Stimulated activated CD4-positive, alpha-beta T cell treated with anti-CD3 and anti-CD28 coated beads, TNF-alpha, amount 100 ng/mL, for 24 hours (primary cell): ENCODE measurements around the gene CLRN1.
"Not testable (repeated sequence)": the region's sequence is repeated elsewhere in the genome, so short reads cannot be mapped to it uniquely, and the experiment has no call there.

Source experiments
- DNase-seq, 3 experiments: peaks; one replicate each; pipeline ENCODE4 v3.0.0-alpha.2; 2020; ENCODE audit warnings: low read depth in 3 of 3

The CLRN1 gene, protein sequence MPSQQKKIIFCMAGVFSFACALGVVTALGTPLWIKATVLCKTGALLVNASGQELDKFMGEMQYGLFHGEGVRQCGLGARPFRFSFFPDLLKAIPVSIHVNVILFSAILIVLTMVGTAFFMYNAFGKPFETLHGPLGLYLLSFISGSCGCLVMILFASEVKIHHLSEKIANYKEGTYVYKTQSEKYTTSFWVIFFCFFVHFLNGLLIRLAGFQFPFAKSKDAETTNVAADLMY

DNA sequence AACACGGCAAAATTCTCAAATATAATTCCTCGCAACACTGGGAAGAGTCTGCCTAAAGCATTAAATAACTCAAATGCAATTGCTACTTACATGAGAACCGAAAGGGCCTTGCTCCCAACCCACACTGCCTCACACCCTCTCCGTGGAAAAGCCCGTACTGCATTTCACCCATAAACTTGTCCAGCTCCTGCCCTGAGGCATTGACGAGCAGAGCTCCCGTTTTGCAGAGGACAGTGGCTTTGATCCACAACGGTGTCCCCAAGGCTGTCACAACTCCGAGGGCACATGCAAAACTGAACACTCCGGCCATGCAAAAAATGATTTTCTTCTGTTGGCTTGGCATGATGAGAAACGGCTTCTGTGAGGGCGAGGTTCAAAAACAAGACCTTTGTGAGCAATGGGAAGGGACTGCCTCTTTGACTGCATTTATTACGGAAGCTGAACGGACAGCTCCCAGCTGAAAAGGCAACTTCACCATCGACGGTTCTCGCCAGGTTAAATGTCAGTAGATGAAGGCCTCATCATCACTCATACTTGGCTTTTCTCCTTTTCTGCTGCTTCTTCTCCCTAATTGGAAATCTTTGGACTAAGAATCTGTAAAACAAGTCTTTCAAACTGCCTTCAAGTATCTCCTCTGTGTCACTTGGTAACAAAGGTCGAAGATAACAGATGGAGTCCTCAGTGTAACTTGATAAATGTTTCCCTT, at the start of gene CLRN1:
TSS of gene CLRN1 (minus strand) at position 362 of the 706 bp plus-strand sequence. CDS start at position 343, 19 bp downstream.
- DNase-seq, result no peak

DNA sequence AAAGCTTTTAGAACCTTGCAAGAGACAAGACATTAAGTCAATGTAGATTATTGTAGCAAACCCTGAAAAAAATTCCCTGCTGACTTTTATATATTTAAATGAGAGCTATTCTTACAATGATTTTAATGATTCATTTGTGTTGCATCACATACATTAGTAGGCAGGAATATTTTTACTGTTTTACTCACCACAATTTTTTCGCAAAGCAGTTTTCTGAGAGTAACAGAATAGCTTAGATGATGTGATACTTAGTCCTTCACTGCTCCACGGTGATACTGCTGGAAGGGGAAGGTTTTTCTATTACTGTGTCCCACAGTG, 43.9 kb upstream of the CLRN1 start:
- no peak for DNase-seq

DNA sequence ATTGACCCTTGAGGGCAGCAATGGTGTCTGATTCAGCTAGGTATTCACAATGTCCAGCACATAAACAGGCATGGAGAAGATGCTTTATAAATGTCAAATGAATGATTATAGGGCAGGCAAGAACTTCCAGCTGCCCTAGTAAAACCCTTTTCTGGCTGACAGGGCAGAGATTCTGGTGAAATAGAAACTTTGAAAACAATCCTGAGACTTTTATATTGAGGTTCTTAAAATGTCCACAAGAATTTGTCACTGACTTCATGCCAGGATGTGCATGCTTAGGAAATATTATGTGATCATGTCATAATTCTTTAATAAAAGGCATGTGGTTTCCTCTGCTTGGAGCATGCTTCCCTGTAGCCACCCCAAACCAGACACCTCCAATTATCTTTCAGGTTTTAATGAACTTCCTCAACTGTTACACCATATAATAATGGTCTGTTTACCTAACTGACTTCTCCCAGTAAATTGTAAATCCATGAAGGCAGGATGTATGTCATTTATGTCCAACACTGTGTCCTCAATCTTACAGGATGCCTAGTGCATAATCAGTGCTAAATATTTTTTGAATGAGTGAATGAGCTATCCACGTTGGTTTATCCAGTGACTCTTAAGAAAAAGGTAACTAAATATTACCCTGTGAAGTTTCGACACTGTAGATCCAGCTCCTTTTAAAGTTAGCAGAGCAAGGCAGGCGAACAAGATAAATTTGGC, 43.4 kb upstream of the CLRN1 start:
- DNase-seq, result no peak

DNA sequence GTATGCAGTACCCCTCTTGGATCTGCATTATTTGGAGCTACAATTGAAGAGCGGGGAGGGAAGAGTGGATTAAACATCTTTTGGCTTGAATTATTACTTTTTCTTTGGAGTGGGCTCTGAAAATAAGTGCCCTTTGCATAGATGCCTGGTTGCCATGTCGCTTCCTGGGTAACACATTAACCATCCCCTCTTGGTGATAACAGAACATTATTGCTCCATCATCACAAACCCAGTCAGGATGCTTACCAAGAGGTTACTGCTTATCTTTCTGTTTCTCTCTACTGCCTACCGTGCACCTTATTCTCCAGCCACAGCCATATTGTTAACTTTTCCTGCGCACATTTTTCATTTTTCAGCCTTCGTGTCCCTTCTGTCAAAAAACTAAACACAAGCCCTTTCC, 42.7 kb upstream of the CLRN1 start:
- DNase-seq, result no peak

DNA sequence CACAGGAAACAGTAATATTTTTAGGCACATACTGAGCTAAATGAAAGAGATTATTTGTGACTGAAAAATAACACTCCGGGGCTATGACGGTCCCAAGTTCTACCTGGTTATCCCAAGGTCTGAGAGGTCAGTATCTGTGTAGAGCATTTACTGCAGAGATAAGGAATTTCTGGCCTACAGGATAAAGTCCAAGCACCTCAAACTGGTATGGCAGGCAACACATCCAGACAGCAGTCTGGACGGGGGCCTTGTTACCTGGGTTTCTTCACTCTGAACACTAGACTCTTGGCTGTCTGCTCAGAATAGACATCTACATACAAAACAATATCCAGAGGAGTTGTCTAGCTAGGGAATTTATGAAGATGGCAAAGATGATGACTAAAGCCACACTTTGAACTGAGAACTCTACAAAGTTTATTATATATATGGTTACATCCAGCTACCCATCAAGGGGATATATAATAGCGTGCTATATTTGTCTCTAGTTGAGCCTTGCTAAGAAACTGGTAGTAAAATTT, 42.0 kb upstream of the CLRN1 start:
- no peak for DNase-seq

DNA sequence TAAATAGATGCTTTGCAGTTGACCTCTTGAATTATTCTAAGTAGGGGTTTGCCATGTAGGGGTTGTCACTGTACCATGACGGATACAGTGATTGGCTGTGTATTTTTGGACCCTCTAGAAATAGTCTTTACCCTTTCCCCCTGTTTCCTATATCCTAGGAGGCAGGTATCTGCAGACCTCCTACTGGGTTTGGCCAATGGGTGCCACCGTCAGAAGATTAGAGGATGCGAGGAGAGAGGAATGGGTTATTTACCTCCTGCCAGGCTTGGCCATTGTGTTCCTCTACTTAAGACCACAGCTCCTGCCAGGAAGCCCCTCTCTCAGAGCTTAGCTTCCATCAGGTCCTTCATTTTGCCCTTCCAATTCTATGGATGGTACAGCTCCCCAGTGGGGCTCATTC, 40.2 kb upstream of the CLRN1 start:
- no peak for DNase-seq

DNA sequence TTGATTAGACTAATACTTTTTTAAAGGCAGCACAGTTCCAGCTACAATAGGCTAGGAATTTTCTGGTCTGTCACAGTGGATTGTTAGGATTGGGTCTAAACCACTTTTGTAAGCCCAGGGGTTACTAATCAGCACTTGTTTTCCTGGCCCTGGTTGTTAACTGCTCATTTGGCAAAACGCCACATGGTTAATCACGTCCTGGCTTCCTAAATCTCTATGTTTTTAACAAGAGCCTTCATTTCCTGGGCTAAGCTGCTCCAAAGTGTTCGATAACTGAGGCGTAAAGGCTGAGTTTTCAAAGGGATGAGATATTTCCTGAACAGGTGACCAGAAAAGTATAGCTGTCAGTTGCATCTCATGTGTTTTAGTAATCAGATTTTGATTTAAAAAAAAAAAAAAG, 38.9 kb upstream of the CLRN1 start:
- DNase-seq, result no peak

DNA sequence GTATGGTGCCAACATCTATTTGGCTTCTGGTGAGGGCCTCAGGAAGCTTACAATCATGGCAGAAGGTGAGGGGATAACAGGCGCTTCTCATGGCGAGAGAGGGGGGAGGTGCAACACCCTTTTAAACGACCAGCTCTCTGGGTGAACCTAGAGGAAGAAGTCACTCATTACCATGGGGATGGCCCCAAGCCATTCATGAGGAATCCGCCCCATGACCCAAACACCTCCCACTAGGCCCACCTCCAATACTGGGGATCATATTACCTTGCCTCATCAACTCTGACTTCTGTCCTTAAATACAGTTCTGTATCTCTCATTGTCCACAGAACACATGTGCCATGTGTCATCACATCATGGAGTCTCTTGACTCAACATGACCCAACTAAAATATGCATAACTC, 37.5 kb upstream of the CLRN1 start:
- DNase-seq, result no peak

DNA sequence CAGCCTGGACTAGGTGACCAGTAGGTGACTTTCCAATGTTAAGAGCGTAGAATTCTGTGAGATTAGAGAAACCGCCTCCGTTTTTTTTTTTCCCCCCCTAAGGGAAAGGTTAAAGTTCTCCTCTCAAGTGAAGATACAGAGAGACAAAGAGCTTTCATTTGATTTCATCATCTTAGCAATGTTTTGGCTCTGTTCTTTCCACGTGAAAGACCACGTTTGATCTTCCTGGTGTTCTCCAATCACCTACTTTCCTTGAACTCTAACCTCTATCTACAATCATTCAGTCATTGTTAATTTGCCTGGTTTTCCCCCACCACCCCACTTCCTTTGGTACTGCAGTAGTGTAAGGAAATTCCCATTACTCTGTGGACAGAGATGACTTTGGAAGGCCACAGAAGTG, 36.9 kb upstream of the CLRN1 start:
- DNase-seq, result no peak

DNA sequence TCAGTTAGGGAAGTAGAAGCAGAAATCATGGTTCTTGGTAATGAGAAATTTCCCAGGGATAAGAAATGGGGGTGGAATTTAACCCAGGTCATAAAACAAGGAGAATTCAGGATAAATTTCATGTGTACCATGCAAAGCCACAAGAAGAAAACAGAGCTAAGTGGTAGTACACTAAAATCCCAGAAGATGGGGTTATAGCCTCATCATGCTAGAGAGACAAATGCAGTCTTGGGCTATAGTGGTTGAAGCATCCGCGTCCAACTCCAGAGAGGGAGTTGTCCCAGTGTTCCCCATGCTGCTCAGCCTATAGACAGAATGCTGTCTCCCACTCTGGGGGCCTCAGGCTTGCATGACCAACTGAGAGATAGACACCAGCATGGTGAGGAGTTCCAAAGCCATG, 36.2 kb upstream of the CLRN1 start:
- DNase-seq, result no peak

DNA sequence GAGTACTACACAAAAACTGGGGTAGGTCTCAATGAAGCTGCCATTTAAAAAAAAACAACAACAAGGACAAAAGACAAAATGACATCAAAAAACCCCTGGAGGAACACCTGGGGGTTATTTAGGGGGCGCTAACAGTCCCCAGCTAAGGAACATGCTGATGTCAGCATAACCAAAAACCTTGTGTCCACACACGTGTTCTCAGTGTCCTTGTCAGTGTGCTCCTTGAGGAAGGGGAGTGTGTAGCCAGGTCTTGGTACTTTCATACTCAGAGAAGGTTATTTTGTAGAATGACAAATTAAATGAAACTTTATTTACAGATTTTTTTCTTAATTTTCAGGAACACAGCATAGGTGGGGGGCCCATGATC, 31.2 kb upstream of the CLRN1 start:
- DNase-seq, result no peak

DNA sequence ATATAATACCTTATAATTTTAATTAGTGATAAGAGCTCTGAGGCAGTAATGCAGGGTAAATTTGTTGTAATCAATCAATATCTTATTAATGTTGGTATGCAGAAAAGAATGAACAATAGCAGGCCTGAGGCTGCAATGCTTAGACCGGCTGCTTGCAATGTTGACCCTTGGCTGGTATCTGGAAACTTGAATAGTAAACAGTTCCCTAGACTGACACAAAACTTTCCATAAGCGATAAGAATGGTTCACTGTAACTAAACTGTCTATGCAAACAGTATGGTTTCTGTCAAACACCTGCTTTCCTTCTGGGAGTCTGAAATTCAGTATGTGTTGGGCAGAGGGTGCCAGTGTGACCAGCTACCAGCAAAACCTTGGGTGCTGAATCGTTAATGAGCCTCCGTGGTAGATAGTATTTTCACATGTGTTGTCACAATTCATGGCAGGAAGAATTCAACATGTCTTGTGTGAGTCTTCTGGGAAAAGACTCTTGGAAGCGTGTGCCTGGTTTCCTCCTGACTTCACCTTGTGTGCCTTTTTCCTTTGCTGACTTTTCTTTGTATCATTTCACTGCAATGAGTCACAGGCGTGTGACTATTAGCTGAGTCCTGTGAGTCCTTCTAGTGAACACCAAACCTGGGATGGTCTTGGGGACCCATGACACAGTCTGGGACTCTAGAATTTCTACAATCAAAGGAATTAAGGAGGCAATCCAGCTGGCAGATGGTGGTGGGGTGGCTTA, 30.7 kb upstream of the CLRN1 start:
- DNase-seq, result no peak

DNA sequence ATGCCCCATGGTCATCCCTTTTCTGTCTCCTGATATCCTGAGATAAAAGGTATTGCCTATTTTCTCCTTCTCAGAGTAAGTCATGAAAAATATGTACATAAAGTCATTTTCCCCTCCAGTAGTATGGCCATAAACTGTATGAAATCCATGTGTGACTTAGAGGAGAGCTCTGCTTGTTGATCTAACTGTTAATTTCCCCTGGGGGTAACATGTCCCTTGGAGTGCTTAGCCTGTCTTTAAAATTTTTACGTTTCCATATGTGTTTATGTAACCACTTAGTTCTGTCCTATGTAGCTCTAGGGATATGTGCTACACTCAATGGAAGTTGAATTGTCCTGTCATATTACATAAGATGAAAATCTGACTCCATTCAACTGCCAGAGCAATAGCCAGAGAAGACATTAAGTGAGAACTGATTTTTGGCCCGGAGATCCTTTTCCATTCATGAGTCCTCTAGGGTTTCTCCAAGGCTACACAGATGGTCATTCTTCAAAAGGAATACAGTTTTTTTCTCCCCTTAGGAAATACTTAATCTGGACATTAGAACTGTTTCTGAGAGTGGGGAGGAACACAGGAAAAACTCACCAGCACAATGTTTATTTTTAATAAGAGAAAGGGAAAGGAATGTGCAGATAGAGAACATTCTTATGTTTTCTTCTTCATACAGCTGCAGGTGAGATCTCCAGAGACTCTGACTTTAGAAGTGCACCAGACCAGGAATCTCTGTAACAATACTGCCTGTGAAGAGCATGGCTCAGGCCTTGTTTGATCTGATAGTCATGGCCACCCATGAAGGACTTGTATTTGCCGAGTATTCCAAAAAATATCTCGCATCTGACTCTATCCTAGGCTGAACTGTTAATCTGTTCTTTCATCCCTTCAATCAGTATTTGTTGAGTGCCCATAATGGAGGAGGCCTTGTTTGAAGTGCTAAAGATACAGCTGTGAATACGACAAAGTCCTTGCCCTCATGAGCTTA, 29.8 kb upstream of the CLRN1 start:
- DNase-seq, result no peak

DNA sequence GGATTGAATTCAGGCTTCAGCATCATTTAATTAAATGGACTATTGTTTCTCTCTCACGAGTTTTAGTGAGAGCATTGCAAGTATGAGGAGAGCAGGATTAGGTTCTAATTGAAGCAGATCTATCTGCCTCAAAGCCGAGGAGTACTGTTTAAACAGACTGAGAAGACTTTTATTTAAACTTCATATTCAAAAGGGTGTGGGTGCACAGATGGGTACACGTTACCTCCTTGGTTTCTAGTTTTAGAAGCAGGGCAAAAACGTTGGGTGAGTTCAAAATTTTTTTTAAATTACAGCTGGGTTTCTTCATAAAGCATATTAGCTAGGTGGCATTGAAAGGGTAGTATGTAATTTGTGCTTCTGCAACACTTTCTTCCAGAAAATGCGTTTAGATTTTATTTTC, 26.5 kb upstream of the CLRN1 start:
- no peak for DNase-seq

DNA sequence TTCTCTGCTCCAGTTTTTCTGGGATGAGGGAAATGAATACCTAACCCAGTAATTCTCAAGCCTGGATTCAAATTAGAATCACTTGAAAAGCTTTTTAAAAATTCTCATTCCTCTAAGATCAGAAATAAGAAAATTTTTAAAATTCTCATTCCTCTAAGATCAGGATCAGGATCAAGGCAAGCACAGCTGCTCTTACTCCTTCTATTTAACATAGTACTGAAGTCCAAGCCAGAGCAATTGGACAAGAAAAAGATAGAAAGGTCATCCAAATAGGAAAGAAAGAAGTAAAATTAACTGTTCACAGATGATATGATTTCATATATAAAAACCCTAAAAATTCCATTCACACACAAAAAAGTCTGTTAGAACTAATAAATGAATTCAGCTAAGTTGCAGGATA, 24.2 kb upstream of the CLRN1 start:
- no peak for DNase-seq

DNA sequence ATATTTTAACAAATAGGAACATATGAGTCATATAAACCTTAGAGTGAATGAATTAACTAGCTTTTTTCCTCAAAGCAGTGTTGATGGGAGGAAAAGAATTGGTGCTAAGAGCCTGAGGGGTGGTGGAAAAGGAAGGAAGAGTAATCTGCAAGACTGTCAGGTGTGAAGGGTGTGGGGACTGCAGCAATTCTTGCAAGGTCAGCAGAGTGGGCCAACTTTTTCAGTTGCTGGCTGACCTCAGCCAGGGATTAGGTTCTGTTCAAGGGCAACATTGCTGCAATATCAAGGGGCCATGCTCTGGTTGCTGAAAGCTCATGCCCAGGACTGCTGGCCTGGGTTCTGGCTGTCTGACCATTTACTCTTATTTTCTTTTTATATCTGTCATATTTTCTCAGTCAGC, 23.0 kb upstream of the CLRN1 start:
- DNase-seq, result no peak

DNA sequence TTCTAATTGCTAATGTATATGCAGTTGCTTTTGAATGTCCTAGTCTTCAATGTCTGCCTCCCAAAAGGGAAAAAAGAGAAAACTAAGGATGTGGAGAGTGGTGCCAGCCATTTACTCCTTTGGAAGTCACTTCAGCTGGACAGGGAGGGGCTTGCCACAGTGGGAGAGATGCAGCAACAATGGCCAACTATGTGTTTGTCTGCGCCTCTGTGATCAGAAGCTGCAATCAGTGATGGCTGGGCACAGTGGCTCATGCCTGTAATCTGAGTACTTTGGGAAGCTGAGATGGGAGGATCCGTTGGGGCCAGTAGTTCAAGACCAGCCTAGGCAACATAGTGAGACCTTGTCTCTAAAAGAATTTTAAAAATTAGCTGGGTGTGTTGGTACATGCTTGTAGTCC, 16.7 kb upstream of the CLRN1 start:
- DNase-seq, result no peak

DNA sequence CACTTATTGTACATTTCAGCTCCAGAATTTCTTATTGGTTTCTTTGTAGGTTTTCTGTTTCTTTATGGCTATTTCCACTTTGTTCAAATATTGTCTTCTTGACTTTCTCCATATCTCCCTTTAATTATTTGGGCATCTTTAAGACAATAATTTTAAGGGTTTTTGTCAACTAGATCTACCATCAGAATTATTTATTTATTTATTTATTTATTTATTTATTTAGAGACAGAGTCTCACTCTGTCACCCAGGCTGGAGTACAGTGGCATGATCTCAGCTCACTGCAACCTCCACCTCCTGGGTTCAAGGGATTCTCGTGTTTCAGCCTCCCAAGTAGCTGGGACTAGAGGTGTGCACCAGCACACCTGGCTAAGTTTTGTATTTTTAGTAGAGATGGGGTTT, 15.9 kb upstream of the CLRN1 start:
- DNase-seq, result not testable (repeated sequence)

DNA sequence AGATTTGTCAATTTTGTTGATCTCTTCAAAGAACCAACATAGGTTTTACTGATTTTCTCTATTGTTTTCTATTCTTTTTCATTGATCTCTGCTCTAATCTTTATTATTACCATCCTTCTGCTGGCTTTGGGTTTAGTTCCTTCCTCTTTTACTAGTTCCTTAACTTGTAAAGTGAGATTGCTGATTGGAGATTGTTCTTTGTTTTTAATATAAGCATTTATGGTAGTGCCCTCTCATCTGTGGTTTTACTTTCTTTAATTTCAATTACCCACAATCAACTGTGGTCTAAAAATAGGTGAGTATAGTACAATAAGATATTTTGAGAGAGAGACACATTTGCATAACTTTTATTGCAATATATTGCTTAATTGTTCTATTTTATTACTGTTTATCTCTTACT, 13.2 kb upstream of the CLRN1 start:
- no peak for DNase-seq

DNA sequence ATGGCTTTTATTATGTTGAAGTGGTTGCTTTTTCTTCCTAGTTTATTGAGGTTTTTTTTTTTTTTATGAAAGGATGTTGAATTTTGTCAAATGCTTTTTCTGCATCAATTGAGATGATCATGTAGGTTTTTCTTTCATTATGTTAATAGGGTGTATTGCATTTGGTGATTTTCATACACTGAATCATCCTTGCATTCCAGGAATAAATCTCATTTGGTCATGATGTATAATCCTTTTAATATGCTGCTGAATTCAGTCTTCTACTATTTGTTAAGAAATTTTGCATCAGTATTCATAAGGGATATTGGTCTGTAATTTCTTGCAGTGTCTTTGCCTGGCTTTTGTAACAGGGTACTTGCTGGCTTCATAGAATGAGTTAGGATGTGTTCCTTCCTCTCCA, 11.5 kb upstream of the CLRN1 start:
- no peak for DNase-seq

DNA sequence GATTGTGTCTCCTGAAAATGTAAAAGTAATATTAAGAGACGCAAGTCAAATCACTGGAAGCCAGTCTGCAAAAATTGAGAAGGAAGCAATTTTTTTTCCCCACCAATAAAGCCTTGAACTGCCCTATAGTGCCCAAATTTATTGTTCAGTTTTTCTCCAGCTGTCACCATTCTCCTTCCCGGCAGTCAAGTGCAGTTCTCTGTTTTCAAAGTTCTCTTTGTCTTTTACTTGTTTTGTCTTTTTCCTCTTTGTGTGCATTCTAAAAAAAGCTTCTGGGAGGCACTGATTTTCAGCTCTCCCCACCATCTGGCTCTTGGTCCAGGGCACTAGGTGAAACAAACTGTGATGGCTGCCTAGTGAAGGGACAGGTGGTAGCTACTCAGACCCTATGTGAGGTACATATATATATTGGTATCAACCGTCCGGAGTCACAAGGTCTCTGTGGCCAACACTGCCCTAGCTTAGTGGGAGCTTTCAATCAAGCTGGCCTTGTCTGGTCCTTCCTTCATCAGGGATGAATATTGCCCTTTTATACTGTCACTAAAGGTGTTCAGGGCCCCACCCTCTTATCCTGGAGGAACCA, 6.1 kb upstream of the CLRN1 start:
- no peak for DNase-seq
